Measurements from ENCODE around the gene BLNK.

DNA sequence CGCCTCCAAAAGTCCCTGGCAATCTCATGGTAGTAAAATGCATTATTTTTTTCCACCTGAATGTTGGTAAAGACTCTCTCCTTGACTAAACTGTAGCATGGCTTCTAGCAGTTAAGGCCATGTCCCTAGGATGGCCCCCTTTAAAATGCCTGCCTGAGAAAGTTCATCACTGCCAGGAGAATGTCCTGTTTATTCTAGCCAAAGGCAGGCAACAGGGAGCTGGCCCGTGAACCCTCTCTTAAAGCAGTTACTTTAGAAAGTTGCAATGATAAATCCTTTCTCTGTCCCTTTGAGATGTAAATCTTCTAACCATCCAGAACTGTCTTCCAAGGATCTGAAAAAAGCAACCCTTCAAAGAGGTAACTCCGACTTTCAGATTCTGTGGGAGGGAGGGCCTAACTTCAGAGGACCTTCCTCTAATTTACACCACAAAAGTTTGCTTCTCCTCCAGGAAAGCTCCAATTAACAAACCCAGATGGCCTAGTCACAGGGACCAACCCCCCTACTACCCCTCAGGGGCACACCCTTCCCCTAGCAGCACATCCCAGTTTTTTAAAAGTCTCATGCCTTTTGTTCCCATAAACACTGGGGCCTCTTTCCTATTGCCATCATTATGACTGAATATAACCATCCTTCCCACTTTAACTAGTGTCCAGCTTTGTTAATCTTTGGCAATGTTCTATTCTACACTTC is 38.4 kb upstream of the BLNK start:
- TF ChIP-seq, protein P1, sequence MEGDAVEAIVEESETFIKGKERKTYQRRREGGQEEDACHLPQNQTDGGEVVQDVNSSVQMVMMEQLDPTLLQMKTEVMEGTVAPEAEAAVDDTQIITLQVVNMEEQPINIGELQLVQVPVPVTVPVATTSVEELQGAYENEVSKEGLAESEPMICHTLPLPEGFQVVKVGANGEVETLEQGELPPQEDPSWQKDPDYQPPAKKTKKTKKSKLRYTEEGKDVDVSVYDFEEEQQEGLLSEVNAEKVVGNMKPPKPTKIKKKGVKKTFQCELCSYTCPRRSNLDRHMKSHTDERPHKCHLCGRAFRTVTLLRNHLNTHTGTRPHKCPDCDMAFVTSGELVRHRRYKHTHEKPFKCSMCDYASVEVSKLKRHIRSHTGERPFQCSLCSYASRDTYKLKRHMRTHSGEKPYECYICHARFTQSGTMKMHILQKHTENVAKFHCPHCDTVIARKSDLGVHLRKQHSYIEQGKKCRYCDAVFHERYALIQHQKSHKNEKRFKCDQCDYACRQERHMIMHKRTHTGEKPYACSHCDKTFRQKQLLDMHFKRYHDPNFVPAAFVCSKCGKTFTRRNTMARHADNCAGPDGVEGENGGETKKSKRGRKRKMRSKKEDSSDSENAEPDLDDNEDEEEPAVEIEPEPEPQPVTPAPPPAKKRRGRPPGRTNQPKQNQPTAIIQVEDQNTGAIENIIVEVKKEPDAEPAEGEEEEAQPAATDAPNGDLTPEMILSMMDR (IDR thresholded peaks at IDR 0.05): no peak
- no peak for TF ChIP-seq POLR2A (IDR thresholded peaks at IDR 0.05)
